RPMI8226 (cell line): Measurements from ENCODE around the gene EVC2.

Experiments used
- DNase-seq: peaks from one replicate; pipeline ENCODE4 v3.0.0-alpha.2; 2015

The EVC2 gene

GRCh38 chr4:5708449-5709206 lies at the start of gene EVC2:
EVC2 (minus strand) TSS chr4:5708559; CDS start chr4:5708513, 46 bp downstream.
- no peak for DNase-seq

GRCh38 chr4:5757954-5758353 lies 49.6 kb upstream of the EVC2 start:
- no peak for DNase-seq

GRCh38 chr4:5757536-5757935 lies 49.2 kb upstream of the EVC2 start:
- no peak for DNase-seq

GRCh38 chr4:5757091-5757490 lies 48.7 kb upstream of the EVC2 start:
- no peak for DNase-seq

GRCh38 chr4:5756271-5756670 lies 47.9 kb upstream of the EVC2 start:
- no peak for DNase-seq

- no peak for DNase-seq
Observed at GRCh38 chr4:5755679-5756078, 47.3 kb upstream of the EVC2 start.

GRCh38 chr4:5755161-5755560 lies 46.8 kb upstream of the EVC2 start:
- DNase-seq = no peak

GRCh38 chr4:5754529-5754881 lies 46.1 kb upstream of the EVC2 start:
- DNase-seq = no peak

- no peak for DNase-seq
Observed at GRCh38 chr4:5753766-5754528, 45.6 kb upstream of the EVC2 start.

GRCh38 chr4:5753366-5753765 lies 45.0 kb upstream of the EVC2 start:
- DNase-seq = no peak

- no peak for DNase-seq
Observed at GRCh38 chr4:5752376-5753184, 44.2 kb upstream of the EVC2 start.

- DNase-seq = no peak
Observed at GRCh38 chr4:5751666-5752375, 43.5 kb upstream of the EVC2 start.

GRCh38 chr4:5750946-5751665 lies 42.7 kb upstream of the EVC2 start:
- DNase-seq = no peak

GRCh38 chr4:5750052-5750945 lies 41.9 kb upstream of the EVC2 start:
- no peak for DNase-seq

- no peak for DNase-seq
Observed at GRCh38 chr4:5749568-5749967, 41.2 kb upstream of the EVC2 start.

GRCh38 chr4:5747738-5748375 lies 39.5 kb upstream of the EVC2 start:
- DNase-seq = no peak

- DNase-seq = no peak
Observed at GRCh38 chr4:5746829-5747737, 38.7 kb upstream of the EVC2 start.

GRCh38 chr4:5746250-5746649 lies 37.9 kb upstream of the EVC2 start:
- no peak for DNase-seq

GRCh38 chr4:5742968-5743367 lies 34.6 kb upstream of the EVC2 start:
- no peak for DNase-seq

- DNase-seq = no peak
Observed at GRCh38 chr4:5742388-5742787, 34.0 kb upstream of the EVC2 start.
